ENCODE data around the gene GMDS.

GMDS gene

DNA sequence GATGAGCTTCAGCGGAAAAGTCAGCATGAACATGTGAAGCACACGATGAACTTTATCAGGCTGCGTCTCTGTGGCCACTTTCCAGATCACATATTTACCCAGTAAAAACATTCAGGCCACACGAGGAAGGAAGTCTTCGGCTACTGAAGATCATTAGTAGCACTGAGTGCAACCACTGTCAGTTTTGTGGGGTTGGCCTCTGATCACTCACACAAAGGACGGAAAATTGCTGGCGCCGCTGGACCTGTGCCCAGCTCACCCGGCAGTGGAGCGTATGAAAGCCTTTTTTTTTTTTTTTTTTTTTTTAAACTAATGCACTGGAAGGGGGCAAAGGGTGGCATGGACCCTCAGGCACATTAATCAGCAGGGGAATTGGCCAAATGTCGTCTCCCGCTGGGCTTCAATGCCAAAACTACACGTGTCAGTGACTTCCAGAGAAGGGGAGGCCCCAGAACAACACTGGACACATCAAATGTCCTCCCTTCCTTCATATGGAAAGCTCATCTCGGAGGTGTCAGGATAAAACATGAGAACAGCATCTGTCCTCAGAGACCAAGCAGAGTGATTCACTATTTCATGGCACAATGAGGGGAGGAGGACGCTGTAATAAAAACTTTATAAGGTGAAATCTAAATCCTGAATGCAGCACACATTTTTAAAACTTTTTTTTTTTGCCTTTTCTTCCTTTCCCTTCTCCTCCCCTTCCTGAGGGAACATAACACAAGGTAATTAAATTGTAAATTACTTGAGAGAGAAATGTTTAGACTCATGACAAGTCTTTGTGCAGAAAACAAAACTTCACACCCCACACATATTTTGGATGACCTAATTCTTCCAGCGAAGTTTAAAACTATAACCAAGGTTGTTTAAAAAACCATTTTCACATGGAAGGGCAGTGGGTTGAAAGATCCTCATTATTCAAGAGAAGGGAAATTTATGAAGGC, 412.3 kb downstream of the GMDS start:
- DNase-seq (no peak), ATAC-seq (no peak)

DNA sequence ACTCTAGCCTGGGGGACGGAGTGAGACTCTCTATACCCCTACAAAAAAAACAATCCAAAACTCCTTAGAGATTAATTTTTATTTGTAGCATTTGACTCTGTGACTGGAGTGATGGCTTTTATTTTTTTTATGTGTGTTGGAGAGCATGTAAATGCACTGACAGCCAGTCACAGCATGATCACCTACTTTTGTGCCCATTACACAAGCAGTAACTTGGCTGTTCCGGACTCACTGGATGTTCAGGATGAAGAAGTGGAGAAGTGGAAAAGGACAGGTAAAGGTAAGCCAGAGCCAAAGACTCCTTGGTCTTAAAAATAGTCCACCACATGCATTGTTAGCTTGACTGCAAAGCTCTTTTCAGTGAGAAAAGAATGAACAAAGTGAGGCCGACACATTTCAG, 413.0 kb downstream of the GMDS start:
- DNase-seq = no peak

DNA sequence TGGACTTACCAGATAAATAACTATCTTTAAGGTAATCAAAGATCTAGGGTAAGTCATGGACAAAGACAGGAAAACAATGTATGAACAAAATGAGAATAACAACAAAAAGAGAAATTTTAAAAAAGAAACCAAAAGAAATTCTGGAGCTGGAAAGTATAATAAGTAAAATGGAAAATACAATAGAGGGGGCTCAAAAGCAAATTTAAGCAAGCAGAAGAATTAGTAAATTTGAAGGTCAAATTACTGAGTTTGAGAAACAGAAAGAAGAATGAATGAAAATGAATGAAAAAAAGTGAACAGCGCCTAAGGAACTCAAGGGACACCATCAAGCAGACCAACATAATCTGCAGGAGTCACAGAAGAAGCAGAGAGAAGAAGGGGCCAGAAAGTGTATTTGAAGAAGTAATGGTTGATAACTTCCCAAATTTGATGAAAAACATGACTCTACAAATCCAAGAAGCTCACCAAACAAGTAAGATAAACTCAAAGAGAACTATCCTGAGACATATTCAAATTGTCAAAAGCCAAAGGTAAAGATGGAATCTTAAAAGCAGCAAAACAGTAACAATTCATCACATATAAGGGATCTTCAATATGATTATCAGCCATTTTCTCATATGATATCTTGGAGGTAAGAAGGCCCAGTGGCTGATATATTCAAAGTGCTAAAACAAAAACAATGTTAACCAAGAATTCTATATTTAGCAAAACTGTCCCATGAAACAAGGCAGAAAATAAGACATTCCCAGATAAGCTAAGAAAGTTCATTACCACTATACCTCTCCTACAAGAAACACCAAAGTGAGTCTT, 417.2 kb downstream of the GMDS start:
- ATAC-seq = no peak
- no peak for DNase-seq

More for the DNA sequence above, 413.0 kb downstream of the GMDS start:
- no peak for ATAC-seq

DNA sequence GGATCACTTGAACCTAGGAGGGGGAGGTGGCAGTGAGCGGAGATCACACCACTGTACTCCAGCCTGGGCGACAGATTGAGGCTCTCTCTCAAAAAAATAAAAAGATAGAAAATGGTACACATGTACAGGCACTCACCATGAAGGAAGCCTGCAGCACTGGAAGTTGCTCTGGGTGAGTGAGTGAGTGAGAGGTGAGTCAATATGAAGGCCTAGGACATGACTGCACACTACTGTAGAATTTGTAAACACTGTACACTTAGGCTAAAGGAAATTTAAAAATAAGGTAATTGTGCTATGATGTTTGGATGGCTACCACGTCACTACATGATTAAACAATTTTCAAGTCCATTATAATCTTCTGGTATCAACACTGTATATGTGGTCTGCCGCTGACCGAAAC, 419.5 kb downstream of the GMDS start:
- DNase-seq = no peak
- no peak for ATAC-seq

GRCh38 chr6:1825277-1825676, 420.1 kb downstream of the GMDS start:
- no peak for ATAC-seq

DNA sequence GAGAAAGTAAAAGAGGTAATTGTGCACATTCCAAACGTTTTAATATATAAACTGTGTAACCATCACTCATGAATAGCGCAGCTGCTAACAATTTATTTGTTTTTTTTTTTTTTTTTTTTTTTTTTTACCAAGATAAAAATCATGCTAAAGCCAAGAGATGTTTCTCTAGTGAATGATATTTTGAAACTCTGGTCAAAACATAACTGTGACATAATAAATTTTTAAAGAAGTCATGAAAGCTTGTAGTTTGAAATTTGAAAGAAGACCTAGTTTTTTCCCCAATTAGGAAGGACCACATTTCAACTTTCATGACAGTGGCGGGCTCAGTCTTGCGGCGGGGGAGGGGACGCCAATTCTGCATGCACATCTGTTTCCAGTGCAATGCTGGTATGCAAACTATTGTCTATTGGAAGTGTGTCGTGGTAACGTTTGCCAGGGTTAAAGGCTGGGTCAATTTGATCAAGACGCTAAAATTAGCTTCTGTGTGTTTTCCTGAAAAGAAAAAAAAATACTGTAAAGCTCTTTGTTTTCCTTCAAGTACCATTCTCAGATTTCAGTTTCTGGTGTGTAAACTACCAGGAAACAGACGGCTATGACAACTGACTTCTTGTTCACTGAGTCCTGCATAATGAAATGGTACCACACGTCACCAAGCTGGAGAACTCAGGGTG, 423.8 kb downstream of the GMDS start:
- ATAC-seq = no peak

More at GRCh38 chr6:1825277-1825676, 420.1 kb downstream of the GMDS start:
- no peak for DNase-seq

DNA sequence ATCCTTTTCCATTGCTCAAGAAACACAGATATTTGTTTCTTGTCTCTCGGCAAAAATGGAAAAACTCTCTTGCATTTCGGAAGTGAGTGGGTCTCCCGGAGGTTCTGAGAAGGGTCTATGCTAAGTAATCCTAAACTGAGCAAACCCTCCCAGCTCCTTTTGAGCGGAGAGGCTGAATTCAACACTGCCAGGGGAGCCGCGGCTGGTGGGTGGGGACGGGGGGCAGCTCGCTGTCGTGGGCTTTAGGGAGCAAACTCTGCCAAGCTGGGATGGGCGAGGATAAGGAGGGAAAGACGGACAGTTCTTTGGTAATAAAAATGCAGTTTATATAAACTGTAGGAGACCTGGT, 424.3 kb downstream of the GMDS start:
- DNase-seq = no peak
- ATAC-seq = no peak

More for the DNA sequence above, 423.8 kb downstream of the GMDS start:
- no peak for DNase-seq

DNA sequence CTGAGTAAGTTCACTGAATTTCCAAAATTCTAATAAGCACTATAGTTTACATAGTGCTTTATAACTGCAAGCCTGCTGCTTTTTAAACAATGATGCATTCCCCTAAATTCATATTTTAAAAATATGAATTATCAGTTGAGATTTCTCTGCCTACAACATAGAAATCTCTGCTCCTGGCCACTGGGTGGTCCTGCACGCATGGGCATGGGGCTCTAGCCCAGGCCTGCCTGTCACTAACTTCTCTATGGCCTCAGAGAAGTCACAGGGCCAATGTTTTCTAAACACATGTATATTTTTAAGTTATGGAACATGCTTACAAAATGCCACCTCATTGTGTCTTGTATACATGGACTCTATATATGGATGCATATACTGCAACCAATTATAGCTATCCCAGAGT, 424.7 kb downstream of the GMDS start:
- ATAC-seq = no peak
- no peak for DNase-seq

DNA sequence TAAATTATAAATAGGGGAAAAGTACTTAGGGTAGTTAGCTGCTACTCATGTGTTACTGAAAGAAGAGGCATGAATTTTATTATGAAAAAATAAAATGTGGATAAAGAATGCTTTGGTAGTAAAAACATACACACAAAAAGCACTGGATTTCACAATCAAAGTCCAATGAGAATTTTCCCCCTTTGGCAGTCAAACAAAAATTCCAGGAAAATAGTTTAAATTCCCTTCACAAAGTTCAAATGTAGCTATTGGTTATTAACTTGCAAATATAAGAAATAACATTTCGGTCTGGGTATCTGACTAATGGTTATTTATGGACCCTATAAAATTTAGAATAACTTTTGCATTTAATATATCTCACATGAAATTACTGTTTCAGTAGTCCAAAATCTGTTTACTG, 425.2 kb downstream of the GMDS start:
- DNase-seq (no peak), ATAC-seq (no peak)

- ATAC-seq = no peak
- no peak for DNase-seq
Measured at GRCh38 chr6:1819007-1819406, 426.4 kb downstream of the GMDS start.

GRCh38 chr6:1817033-1817761, 428.2 kb downstream of the GMDS start:
- ATAC-seq (no peak), DNase-seq (no peak)

DNA sequence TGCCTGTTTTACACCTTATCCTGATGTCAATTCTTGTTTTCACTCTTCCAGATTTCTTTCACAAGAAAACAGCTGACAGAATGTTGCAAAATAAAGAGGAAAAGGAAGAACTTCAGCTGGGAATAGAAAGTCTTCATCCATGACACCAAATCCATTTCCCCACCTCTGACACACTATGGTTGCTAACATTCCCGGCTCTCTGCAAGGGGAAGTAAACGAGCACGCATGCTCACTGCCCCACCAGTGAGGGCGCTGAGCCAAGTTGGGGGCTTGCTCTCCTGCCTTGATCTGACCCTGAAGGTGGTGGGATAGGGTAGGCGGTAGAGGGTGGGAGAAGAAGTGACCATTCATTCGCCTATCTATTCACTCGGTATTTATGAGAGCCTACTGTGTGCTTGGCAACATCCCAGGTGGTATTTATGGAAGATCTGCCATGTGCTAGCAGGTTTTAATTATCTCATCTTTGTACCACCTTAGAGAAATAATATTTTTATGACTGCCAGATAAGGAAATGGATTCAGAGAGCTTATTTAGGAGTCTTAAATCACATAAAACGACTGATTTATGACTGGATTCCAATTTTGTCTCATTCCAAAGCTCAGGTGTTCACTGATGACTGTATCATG, 429.5 kb downstream of the GMDS start:
- DNase-seq (no peak), ATAC-seq (no peak)

GRCh38 chr6:1814279-1814678, 431.1 kb downstream of the GMDS start:
- DNase-seq (no peak), ATAC-seq (no peak)

DNA sequence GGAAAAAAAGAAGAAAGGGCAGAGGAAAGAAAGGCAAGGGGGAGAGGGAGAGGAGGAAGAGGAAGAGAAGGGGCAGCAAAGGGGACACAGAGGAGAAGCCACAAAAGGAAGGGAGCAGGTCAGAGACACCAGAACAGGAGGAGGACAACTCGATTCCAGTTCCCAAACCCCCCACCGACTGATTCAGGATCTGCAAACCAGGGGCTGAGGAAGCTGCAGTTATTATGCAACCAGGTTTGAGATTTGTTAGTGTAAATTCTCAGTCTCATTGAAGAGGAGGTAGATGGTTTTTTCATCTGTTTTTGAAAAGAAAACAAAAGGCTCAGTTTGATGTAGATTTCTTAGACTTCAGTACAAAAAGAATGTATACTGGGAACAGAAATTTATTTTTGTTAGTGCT, 432.9 kb downstream of the GMDS start:
- DNase-seq (no peak), ATAC-seq (no peak)

- DNase-seq (no peak), ATAC-seq (no peak)
Measured at GRCh38 chr6:1812034-1812433, 433.4 kb downstream of the GMDS start.

GRCh38 chr6:1810880-1811279, 434.5 kb downstream of the GMDS start:
- ATAC-seq = no peak
- DNase-seq = no peak

DNA sequence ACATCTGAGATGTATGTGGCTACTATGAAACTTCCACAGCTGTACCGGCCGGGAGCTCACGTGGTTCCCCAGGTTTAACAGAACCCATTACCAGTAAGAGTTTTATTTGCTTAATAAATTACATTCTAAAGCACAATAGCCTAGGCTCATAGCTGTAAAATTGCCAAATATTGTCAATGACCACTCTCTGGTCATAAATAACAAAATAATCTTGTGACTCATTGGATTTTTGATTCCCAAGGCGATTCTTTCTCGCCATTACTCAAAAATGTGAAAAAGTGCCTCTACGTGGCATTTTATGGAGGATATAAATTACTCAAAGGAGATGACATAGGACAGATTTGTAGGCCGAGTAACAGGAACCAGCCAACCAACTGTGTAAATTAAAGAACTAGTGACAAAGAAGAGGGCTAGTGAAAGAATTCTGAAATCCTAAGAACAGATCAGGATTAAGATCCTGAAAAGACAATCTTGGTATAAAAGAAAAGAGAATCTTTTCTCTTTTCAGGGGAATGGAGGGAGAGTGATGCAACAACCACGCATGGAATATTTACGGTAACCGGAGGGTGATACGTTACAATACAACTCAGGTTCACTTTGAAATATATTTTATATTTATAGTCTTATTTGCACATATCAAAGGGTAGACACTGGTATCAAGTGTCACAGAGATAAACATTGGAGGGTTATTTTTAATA, 436.0 kb downstream of the GMDS start:
- ATAC-seq (no peak), DNase-seq (no peak)

DNA sequence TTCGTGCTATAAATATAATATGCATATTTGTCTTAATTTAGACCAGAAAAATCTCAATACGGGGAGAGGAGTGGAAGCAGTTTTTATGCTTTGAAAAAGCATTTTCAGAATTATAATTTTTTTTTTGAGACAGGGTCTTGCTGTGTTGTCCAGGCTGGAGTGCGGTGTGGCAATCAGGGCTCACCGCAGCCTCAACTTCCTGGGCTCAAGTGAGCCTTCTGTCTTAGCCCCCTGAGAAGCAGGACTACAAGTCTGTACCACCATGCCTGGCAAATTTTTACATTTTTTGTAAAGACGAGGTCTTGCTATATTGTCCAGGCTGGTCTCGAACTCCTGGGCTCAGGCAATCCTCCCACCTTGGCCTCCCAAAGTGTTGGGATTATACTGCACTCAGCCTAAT, 438.5 kb downstream of the GMDS start:
- ATAC-seq (no peak), DNase-seq (no peak)

GRCh38 chr6:1802491-1803395, 442.7 kb downstream of the GMDS start:
- ATAC-seq = no peak
- no peak for DNase-seq

GRCh38 chr6:1801401-1801800, 444.0 kb downstream of the GMDS start:
- DNase-seq (no peak), ATAC-seq (no peak)
